ENCODE measurements around the gene APMAP. TPM values are rescaled to one million over a fixed set of nuclear protein-coding genes. Genes with fewer than 3 reads are reported as not detected.

Gene APMAP
- total RNA-seq, 2 experiments from 2014 or later, result 9.5 to 11.3 TPM

- Histone ChIP-seq H3K27ac (ENCODE audit: low read depth in 1 of 2, low read length in 2 of 2) (no peak overlapping the region), H3K36me3 (ENCODE audit: insufficient read depth, low read length) (peaks cover 75% of the 10 kb centered on the region), H3K27me3 (ENCODE audit: control insufficient read depth in 1 of 2, insufficient read depth in 2 of 2, low read length in 2 of 2) (no peaks in the 10 kb centered on the region), H3K9me3 (ENCODE audit: control insufficient read depth in 1 of 2, insufficient read depth in 1 of 2, low read length in 2 of 2) (peaks cover 0 to 3% of the 10 kb centered on the region in 2 experiments), H3K4me1 (ENCODE audit: insufficient read depth, low read length) (no peaks in the 10 kb centered on the region), H3K4me3 (ENCODE audit: low read length) (no peak overlapping the region)
- H3K27me3 Mint-ChIP-seq, result no peaks in the 10 kb centered on the region
- no peak overlapping the region for H3K4me3 Mint-ChIP-seq
- no peak for TF ChIP-seq CTCF (IDR thresholded peaks at IDR 0.05)
- CTCF ChIA-PET, result no interaction called here
- peaks cover 7% of the 10 kb centered on the region for H3K4me1 Mint-ChIP-seq (ENCODE audit: low read depth)
- POLR2A ChIA-PET, result no interaction called here
- DNase-seq, result no peak
- no peak for ATAC-seq (ENCODE audit: poor library complexity)
- intact Hi-C loops (cut with DNase I, micrococcal nuclease), result no loop called here
- H3K9me3 Mint-ChIP-seq, result no peaks in the 10 kb centered on the region
- H3K36me3 Mint-ChIP-seq (ENCODE audit: low read depth), result peaks cover 70% of the 10 kb centered on the region
- H3K27ac Mint-ChIP-seq, result no peak overlapping the region
Observed at GRCh38 chr20:25019381-25020155, 27.0 kb upstream of the APMAP start.

DNA sequence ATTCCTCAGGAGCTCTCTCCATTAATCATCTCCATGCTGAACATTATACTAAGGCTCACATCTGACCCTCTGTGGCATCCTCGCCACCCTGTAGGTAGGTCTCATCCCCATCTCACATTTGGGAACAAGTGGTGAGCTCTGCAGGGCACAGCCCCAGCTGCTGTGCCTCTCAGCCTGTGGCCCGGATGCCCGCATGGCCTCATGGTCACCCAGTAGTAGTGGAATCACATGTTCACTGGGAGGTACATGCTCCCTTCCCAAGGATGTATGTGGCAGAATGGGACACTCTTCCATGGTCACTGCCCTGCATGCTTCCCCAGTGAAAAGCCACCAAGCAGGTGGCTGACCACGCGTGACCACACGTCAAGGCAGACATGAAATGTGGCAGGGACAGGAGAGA is 26.3 kb upstream of the APMAP start:
- DNase-seq, result no peak
- Mint-ChIP-seq H3K4me3 (no peak overlapping the region), H3K9me3 (no peaks in the 10 kb centered on the region), H3K4me1 (ENCODE audit: low read depth) (peaks cover 7% of the 10 kb centered on the region), H3K36me3 (ENCODE audit: low read depth) (peaks cover 75% of the 10 kb centered on the region), H3K27me3 (no peaks in the 10 kb centered on the region), H3K27ac (no peak overlapping the region)
- Histone ChIP-seq H3K9me3 (ENCODE audit: control insufficient read depth in 1 of 2, insufficient read depth in 1 of 2, low read length in 2 of 2) (peaks cover 0 to 3% of the 10 kb centered on the region in 2 experiments), H3K4me1 (ENCODE audit: insufficient read depth, low read length) (no peaks in the 10 kb centered on the region), H3K36me3 (ENCODE audit: insufficient read depth, low read length) (peaks cover 79% of the 10 kb centered on the region), H3K27ac (ENCODE audit: low read depth in 1 of 2, low read length in 2 of 2) (no peak overlapping the region), H3K27me3 (ENCODE audit: control insufficient read depth in 1 of 2, insufficient read depth in 2 of 2, low read length in 2 of 2) (no peaks in the 10 kb centered on the region), H3K4me3 (ENCODE audit: low read length) (no peak overlapping the region)
- no peak for ATAC-seq (ENCODE audit: poor library complexity)
- no peak for TF ChIP-seq CTCF (IDR thresholded peaks at IDR 0.05)
- POLR2A ChIA-PET, result no interaction called here
- CTCF ChIA-PET, result no interaction called here
- intact Hi-C loops (cut with DNase I, micrococcal nuclease), result no loop called here

DNA sequence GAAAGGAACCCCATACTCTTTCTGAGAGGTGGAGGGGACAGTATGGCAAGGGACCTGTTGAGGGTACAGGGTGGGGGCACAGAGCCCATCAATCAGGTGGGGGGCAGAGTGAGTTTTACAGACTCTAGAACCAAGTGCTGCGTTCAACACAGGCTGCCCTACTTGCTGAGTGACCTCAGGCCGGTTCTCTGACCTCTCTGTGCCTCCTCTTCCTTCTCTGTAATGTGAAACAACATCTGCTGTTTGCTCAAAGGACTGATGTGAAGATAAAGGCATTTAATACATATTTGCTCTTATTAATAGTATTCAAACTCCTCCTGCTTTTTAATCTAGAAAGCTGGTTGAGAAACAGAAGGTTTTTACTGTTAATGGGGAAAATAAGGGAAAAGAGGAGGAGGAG is 25.9 kb upstream of the APMAP start:
- Mint-ChIP-seq H3K27ac (no peak overlapping the region), H3K4me1 (ENCODE audit: low read depth) (peaks cover 3% of the 10 kb centered on the region), H3K9me3 (no peaks in the 10 kb centered on the region), H3K36me3 (ENCODE audit: low read depth) (peaks cover 75% of the 10 kb centered on the region), H3K4me3 (no peak overlapping the region), H3K27me3 (no peaks in the 10 kb centered on the region)
- Histone ChIP-seq H3K36me3 (ENCODE audit: insufficient read depth, low read length) (peaks cover 81% of the 10 kb centered on the region), H3K27me3 (ENCODE audit: control insufficient read depth in 1 of 2, insufficient read depth in 2 of 2, low read length in 2 of 2) (no peaks in the 10 kb centered on the region), H3K27ac (ENCODE audit: low read depth in 1 of 2, low read length in 2 of 2) (no peak overlapping the region), H3K9me3 (ENCODE audit: control insufficient read depth in 1 of 2, insufficient read depth in 1 of 2, low read length in 2 of 2) (peaks cover 0 to 3% of the 10 kb centered on the region in 2 experiments), H3K4me3 (ENCODE audit: low read length) (no peak overlapping the region), H3K4me1 (ENCODE audit: insufficient read depth, low read length) (no peaks in the 10 kb centered on the region)
- DNase-seq (no peak), ATAC-seq (ENCODE audit: poor library complexity) (no peak)
- ChIA-PET CTCF (no interaction called here), POLR2A (no interaction called here)
- intact Hi-C loops (cut with DNase I, micrococcal nuclease), result no loop called here
- no peak for TF ChIP-seq CTCF (IDR thresholded peaks at IDR 0.05)
